Endothelial cell of umbilical vein (primary cell): ENCODE results near the gene CACNA1A. TPM values are rescaled to one million over a fixed set of nuclear protein-coding genes. Genes with fewer than 3 reads are reported as not detected.

ENCODE experiments used
- BruUV-seq: library from RNA; stranded (reverse); fragments of 400-500 nt; replicated peaks from 2 replicates; lab custom pipeline; 2021; lab: Mats Ljungman, UMichigan
- CTCF ChIA-PET: fragments of 300-600, 350-600 bp; sonication (Branson Sonifier 250); formaldehyde crosslinking; loops from one replicate; lab custom pipeline; 2021; ENCODE audit warnings: antibody characterized with exemption, inconsistent platforms; lab: Charles Lee
- POLR2A ChIA-PET: fragments of 300-600, 350-600 bp; sonication (Branson Sonifier 250); formaldehyde crosslinking; loops from one replicate; lab custom pipeline; 2021; ENCODE audit warnings: antibody characterized with exemption, inconsistent platforms; lab: Charles Lee
- DNase-seq: peaks from one replicate; pipeline ENCODE4 v3.0.0-alpha.2; 2011; ENCODE audit warnings: low read depth, low spot score
- FAIRE-seq: peaks from 2 replicates; lab custom pipeline; 2011; peaks lifted over from hg19 to GRCh38; lab: Jason Lieb, UNC
- H2AFZ ChIP-seq: 2 replicates; pipeline ENCODE4 v1.6.0; 2012; ENCODE audit warnings: low read depth, low read length, control low read depth, inconsistent platforms
- H3K27ac ChIP-seq: 2 replicates; pipeline ENCODE4 v1.5.1; 2011; ENCODE audit warnings: low read depth, mild to moderate bottlenecking, control low read depth, low read length, moderate library complexity; ENCODE audit not compliant: insufficient read depth
- H3K27me3 ChIP-seq, 2 experiments: 2 replicates each; pipeline versions ENCODE4 v1.6.0 to v1.6.1; 2011; ENCODE audit warnings: low read length in 2 of 2, mixed read lengths in 1 of 2; ENCODE audit not compliant: control insufficient read depth in 2 of 2, insufficient read depth in 2 of 2
- H3K36me3 ChIP-seq, 2 experiments: 2 replicates in 1 of 2; 3 replicates in 1 of 2; pipeline ENCODE4 v1.5.1; 2011; ENCODE audit warnings: low read length in 2 of 2, mild to moderate bottlenecking in 1 of 2, moderate library complexity in 1 of 2; ENCODE audit not compliant: control insufficient read depth in 2 of 2, insufficient read depth in 2 of 2; ENCODE audit errors: extremely low read depth in 1 of 2
- H3K4me1 ChIP-seq: 3 replicates; pipeline ENCODE4 v1.5.1; 2011; ENCODE audit warnings: mild to moderate bottlenecking, low read length; ENCODE audit not compliant: control insufficient read depth, insufficient read depth; ENCODE audit errors: extremely low read depth
- H3K4me2 ChIP-seq: 2 replicates; pipeline ENCODE4 v1.6.1; 2011; ENCODE audit warnings: low read length, control low read depth, mixed read lengths; ENCODE audit not compliant: insufficient read depth
- H3K4me3 ChIP-seq, 3 experiments: fragments of 200-600 bp in 1 of 3; sonication (generic), shearing (Covaris generic) in 1 of 3; replicated peaks in 1 of 3; 2 replicates each; pipeline ENCODE4 v1.5.1; 2011 to 2016; ENCODE audit warnings: control low read depth in 3 of 3, low read length in 3 of 3, mild to moderate bottlenecking in 2 of 3, inconsistent platforms in 1 of 3, low read depth in 1 of 3, moderate library complexity in 1 of 3; ENCODE audit not compliant: insufficient read depth in 1 of 3
- H3K79me2 ChIP-seq: 2 replicates; pipeline ENCODE4 v1.6.0; 2012; ENCODE audit warnings: low read length, inconsistent platforms; ENCODE audit not compliant: control insufficient read depth, insufficient read depth
- H3K9ac ChIP-seq: replicated peaks from 2 replicates; pipeline ENCODE3; 2011; ENCODE audit warnings: low read length, control low read depth; ENCODE audit not compliant: insufficient read depth; ENCODE audit errors: extremely low read depth
- H3K9me1 ChIP-seq: replicated peaks from 3 replicates; pipeline ENCODE4 v1.6.0; 2011; ENCODE audit warnings: mild to moderate bottlenecking, low read length; ENCODE audit not compliant: control insufficient read depth, insufficient read depth; ENCODE audit errors: extremely low read depth
- H3K9me3 ChIP-seq: replicated peaks from 2 replicates; pipeline ENCODE4 v1.5.1; 2012; ENCODE audit warnings: low read length, inconsistent platforms; ENCODE audit not compliant: control insufficient read depth, insufficient read depth
- H4K20me1 ChIP-seq: replicated peaks from 2 replicates; pipeline ENCODE3; 2011; ENCODE audit warnings: mild to moderate bottlenecking, low read length; ENCODE audit not compliant: control insufficient read depth, insufficient read depth; ENCODE audit errors: extremely low read depth
- CTCF ChIP-seq, 2 donors: IDR thresholded peaks; 1 replicate in 1 of 2; 2 replicates in 1 of 2; pipeline ENCODE4 v1.5.1; 2011; ENCODE audit warnings: low read length in 2 of 2, mild to moderate bottlenecking in 2 of 2, moderate library complexity in 2 of 2, control low read depth in 1 of 2, inconsistent platforms in 1 of 2, low read depth in 1 of 2; ENCODE audit not compliant: insufficient read depth in 1 of 2; ENCODE audit errors: extremely low read depth in 1 of 2
- EZH2 ChIP-seq: IDR thresholded peaks from 2 replicates; pipeline ENCODE4 v1.6.1; 2012; ENCODE audit warnings: borderline replicate concordance, low read depth, mild to moderate bottlenecking, moderate library complexity, low read length, inconsistent platforms; ENCODE audit not compliant: severe bottlenecking
- FOS ChIP-seq: IDR thresholded peaks from 2 replicates; pipeline ENCODE4 v1.6.1; 2011; ENCODE audit warnings: mild to moderate bottlenecking, low read length, moderate library complexity, borderline replicate concordance; ENCODE audit not compliant: insufficient read depth
- GATA2 ChIP-seq: IDR thresholded peaks from 2 replicates; pipeline ENCODE4 v1.7.0; 2011; ENCODE audit warnings: low read depth, mild to moderate bottlenecking, moderate library complexity, mixed read lengths, low read length; ENCODE audit not compliant: insufficient read length, insufficient read depth
- JUN ChIP-seq: IDR thresholded peaks from 2 replicates; pipeline ENCODE4 v1.6.1; 2011; ENCODE audit warnings: borderline replicate concordance, low read depth; ENCODE audit not compliant: insufficient read length, insufficient read depth
- MAX ChIP-seq: IDR thresholded peaks from 2 replicates; pipeline ENCODE4 v1.6.1; 2011; ENCODE audit not compliant: insufficient read depth, insufficient read length
- MYC ChIP-seq: IDR thresholded peaks from one replicate; pipeline ENCODE4 v1.6.1; 2011; ENCODE audit warnings: mild to moderate bottlenecking, low read depth, low read length
- POLR2A ChIP-seq: IDR thresholded peaks from 2 replicates; pipeline ENCODE4 v1.6.1; 2012; ENCODE audit warnings: low read depth, mild to moderate bottlenecking, control low read depth, low read length
- POLR2AphosphoS5 ChIP-seq: IDR thresholded peaks from 2 replicates; pipeline ENCODE4 v1.6.1; 2012; ENCODE audit warnings: low read depth, mild to moderate bottlenecking, control low read depth, low read length, moderate library complexity; ENCODE audit not compliant: insufficient read depth
- dilution Hi-C: fragments of 300-500 bp; cut with MboI; formaldehyde crosslinking; loops from one replicate; pipeline ENCODE4 v1.15.0; 2019; ENCODE audit warnings: low sequenced_read_pairs; ENCODE audit not compliant: extremely low pct_ligation_motif_present
- intact Hi-C: fragments of 100-400 bp; cut with micrococcal nuclease; formaldehyde crosslinking; loops from one replicate; pipeline ENCODE4 v1.10.0; 2022
- polyA plus RNA-seq, 4 experiments: library from polyadenylated mRNA; depleted of rRNA in 3 of 4; stranded (reverse) in 3 of 4; unstranded in 1 of 4; fragments of >200 nt; gene quantifications; 2 replicates each; pipeline versions ENCODE4 v1.2.1 to v1.2.3, GENCODE V29; 2011 to 2012; ENCODE audit warnings: missing spikeins in 1 of 4
- total RNA-seq: library from RNA; stranded (reverse); gene quantifications from 2 replicates; pipeline ENCODE4 v1.2.3, GENCODE V29; 2021

Gene CACNA1A
- total and polyA plus RNA-seq, 2 donors (not counting 3 experiments of a cell fraction or from before 2014, with no cell fraction given): 0.17 to 0.38 TPM

DNA sequence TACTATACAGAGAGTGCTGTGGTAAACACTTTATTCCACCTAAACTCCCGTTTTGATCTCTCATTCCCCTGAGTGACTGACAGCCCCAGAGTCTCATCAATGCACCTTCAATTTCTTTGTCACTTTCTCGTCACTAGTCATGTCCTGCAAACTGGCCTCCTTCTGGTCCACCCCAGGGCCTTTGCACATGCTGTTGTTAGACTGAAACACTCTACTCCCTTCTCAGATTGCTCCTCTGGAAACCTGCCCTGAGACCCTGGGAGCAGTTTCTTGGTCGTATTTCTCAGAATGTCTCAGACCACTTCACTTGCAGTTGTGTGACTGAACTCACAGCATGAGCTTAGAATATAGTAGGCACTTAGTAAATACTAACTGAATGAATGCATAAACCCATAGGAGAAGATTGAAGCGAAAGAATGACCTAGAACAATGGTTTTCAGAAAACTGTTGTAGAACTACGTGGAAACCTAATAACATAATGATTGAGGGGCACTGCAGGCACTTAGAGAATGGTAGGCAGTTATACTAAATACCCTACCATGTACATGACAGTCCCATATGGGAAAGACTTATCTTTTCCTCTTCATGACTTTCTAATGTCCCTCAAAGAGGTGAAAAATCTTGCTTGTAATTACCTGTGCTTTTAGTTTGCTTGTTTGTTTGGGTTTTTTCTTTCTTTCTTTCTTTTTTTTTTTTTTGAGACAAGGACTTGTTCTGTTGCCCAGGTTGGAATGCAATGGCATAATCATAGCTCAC is 211.3 kb downstream of the CACNA1A start:
- H3K4me3 ChIP-seq: no peak overlapping the region

More for the DNA sequence above, 211.3 kb downstream of the CACNA1A start:
- no peak overlapping the region for H3K9ac ChIP-seq
- H3K79me2 ChIP-seq: no peaks in the 10 kb centered on the region
- DNase-seq (no peak), FAIRE-seq (no peak)
- H3K27me3 ChIP-seq: peaks cover 2% of the 10 kb centered on the region in 2 experiments
- CTCF ChIA-PET: interaction anchor here (0.7 kb wide), 1 partner anchor 294 kb away, joined by 3 read pairs; no protein-coding TSS in a partner anchor
- intact Hi-C loops: no loop called here
- POLR2A ChIA-PET: no interaction called here
- no peaks in the 10 kb centered on the region for H3K9me3 ChIP-seq
- H3K27ac ChIP-seq: no peak overlapping the region
- TF ChIP-seq MYC (no peak), FOS (no peak), JUN (no peak), POLR2A (no peak), EZH2 (no peak), MAX (no peak), GATA2 (no peak), CTCF (IDR thresholded peaks at IDR 0.05; ENCODE audit: extremely low read depth in 1 of 2, insufficient read depth in 1 of 2, low read depth in 1 of 2, low read length in 2 of 2) (no peak), POLR2AphosphoS5 (no peak)
- H3K4me2 ChIP-seq: no peak overlapping the region
- H3K9me1 ChIP-seq: no peaks in the 10 kb centered on the region
- H2AFZ ChIP-seq: no peak overlapping the region
- H3K4me1 ChIP-seq: no peaks in the 10 kb centered on the region
- dilution Hi-C loops: no loop called here
- H3K36me3 ChIP-seq: no peaks in the 10 kb centered on the region
- H4K20me1 ChIP-seq: no peaks in the 10 kb centered on the region
- no TSS peak for BruUV-seq
